K562 (cell line): Measurements from ENCODE around the gene KCNN4. TPM values are rescaled to one million over a fixed set of nuclear protein-coding genes. Genes with fewer than 3 reads are reported as not detected.
A peak's percentile ranks its signal among the peaks of the same experiment; 100 is the strongest.

Experiments
- ATAC-seq: fragments of 200-7000 bp; cut with Tn5 transposase; 3 replicates; pipeline ENCODE4 v1.9.1; 2020; ENCODE audit warnings: moderate library complexity
- BruUV-seq: library from RNA; stranded (reverse); fragments of 400-500 nt; replicated peaks from 2 replicates; lab custom pipeline; 2021; lab: Mats Ljungman, UMichigan
- CTCF ChIA-PET: fragments of 300-600 bp; formaldehyde crosslinking; extraction: SDS; loops from one replicate; lab custom pipeline; 2021; ENCODE audit warnings: low intra/inter-chr PET ratio; lab: Yijun Ruan, JAX
- POLR2A ChIA-PET: fragments of 300-600, 350-650 bp; sonication (Branson Sonifier 250); formaldehyde crosslinking; extraction: SDS; loops from one replicate; lab custom pipeline; 2021; ENCODE audit warnings: antibody characterized with exemption, inconsistent platforms; lab: Yijun Ruan, JAX
- DNase-seq, 4 experiments: peaks; one replicate each; pipeline versions ENCODE4 v3.0.0 to v3.0.0-alpha.2; 2011 to 2018; ENCODE audit warnings: low spot score in 3 of 4, mixed read lengths in 3 of 4; ENCODE audit errors: extremely low read depth in 1 of 4
- FAIRE-seq: peaks from 2 replicates; lab custom pipeline; 2011; peaks lifted over from hg19 to GRCh38; lab: Jason Lieb, UNC
- H2AFZ ChIP-seq: 2 replicates; pipeline ENCODE4 v1.6.0; 2011; ENCODE audit warnings: low read depth, low read length, control low read depth, inconsistent platforms
- H3K27ac ChIP-seq: fragments of 200-600 bp; 3 replicates; pipeline ENCODE4 v1.8.0; 2011; ENCODE audit warnings: low read depth, mild to moderate bottlenecking, control low read depth, inconsistent platforms, low read length, moderate library complexity, mixed read lengths; ENCODE audit errors: extremely low read depth
- H3K27me3 ChIP-seq, 2 experiments: fragments of 300-600 bp in 1 of 2; 2 replicates in 1 of 2; 3 replicates in 1 of 2; pipeline versions ENCODE4 v1.6.0 to v1.8.0; 2011; ENCODE audit warnings: inconsistent platforms in 2 of 2, low read length in 2 of 2, mild to moderate bottlenecking in 1 of 2, mixed read lengths in 1 of 2, moderate library complexity in 1 of 2; ENCODE audit not compliant: control insufficient read depth in 2 of 2, insufficient read depth in 2 of 2
- H3K36me3 ChIP-seq: fragments of 300-600 bp; 3 replicates; pipeline ENCODE4 v1.8.0; 2011; ENCODE audit warnings: mild to moderate bottlenecking, low read length, inconsistent platforms; ENCODE audit not compliant: control insufficient read depth, insufficient read depth
- H3K4me1 ChIP-seq, 2 experiments: fragments of 200-600 bp in 1 of 2; replicated peaks in 1 of 2; 2 replicates in 1 of 2; 3 replicates in 1 of 2; pipeline versions ENCODE4 v1.5.1 to v1.8.0; 2011; ENCODE audit warnings: inconsistent platforms in 2 of 2, low read length in 2 of 2, mild to moderate bottlenecking in 1 of 2, mixed read lengths in 1 of 2, moderate library complexity in 1 of 2; ENCODE audit not compliant: control insufficient read depth in 2 of 2, insufficient read depth in 2 of 2
- H3K4me2 ChIP-seq: 2 replicates; pipeline ENCODE4 v1.6.1; 2011; ENCODE audit warnings: low read length, control low read depth, inconsistent platforms, mixed read lengths; ENCODE audit not compliant: insufficient read depth
- H3K4me3 ChIP-seq: fragments of 200-600 bp; sonication (generic), shearing (Covaris generic); 2 replicates; pipeline ENCODE4 v1.5.1; 2016; ENCODE audit warnings: control low read depth, inconsistent platforms
- H3K79me2 ChIP-seq: fragments of 200-600 bp; 3 replicates; pipeline ENCODE4 v1.8.0; 2011; ENCODE audit warnings: low read length, inconsistent platforms; ENCODE audit not compliant: control insufficient read depth, insufficient read depth
- H3K9ac ChIP-seq, 2 experiments: 2 replicates each; pipeline versions ENCODE4 v1.6.0 to v1.6.1; 2011; ENCODE audit warnings: low read depth in 2 of 2, low read length in 2 of 2, control low read depth in 1 of 2, inconsistent platforms in 1 of 2, mild to moderate bottlenecking in 1 of 2, mixed read lengths in 1 of 2; ENCODE audit not compliant: insufficient read depth in 1 of 2
- H3K9me1 ChIP-seq: one replicate; pipeline ENCODE4 v1.6.0; 2011; ENCODE audit warnings: inconsistent platforms, mild to moderate bottlenecking, low read length, moderate library complexity; ENCODE audit not compliant: control insufficient read depth, insufficient read depth
- H3K9me3 ChIP-seq: replicated peaks from 2 replicates; pipeline ENCODE4 v1.5.1; 2011; ENCODE audit warnings: low read depth, low read length, inconsistent platforms; ENCODE audit not compliant: control insufficient read depth, insufficient read depth
- H4K20me1 ChIP-seq: replicated peaks from 2 replicates; pipeline ENCODE4 v1.6.1; 2011; ENCODE audit warnings: low read length, inconsistent platforms, mixed read lengths; ENCODE audit not compliant: control insufficient read depth, insufficient read depth
- BCLAF1 ChIP-seq, 2 experiments: fragments of 450-650 bp in 1 of 2; IDR thresholded peaks; 2 replicates each; pipeline ENCODE4 v1.6.1; 2011 to 2017; ENCODE audit warnings: low read depth in 2 of 2, antibody characterized with exemption in 1 of 2, borderline replicate concordance in 1 of 2, low read length in 1 of 2, mild to moderate bottlenecking in 1 of 2, mixed read lengths in 1 of 2; ENCODE audit not compliant: control insufficient read depth in 1 of 2
- CTBP1 ChIP-seq: fragments of 450-650 bp; IDR thresholded peaks from 2 replicates; pipeline ENCODE4 v1.6.1; 2016; ENCODE audit warnings: borderline replicate concordance
- DDX20 ChIP-seq: fragments of 450-650 bp; IDR thresholded peaks from 2 replicates; pipeline ENCODE4 v1.6.1; 2016; ENCODE audit warnings: missing genetic modification characterization, low read depth, mild to moderate bottlenecking, missing compliant biosample characterization, moderate library complexity
- DMBX1 ChIP-seq: fragments of 250-450 bp; sonication (Bioruptor Pico); IDR thresholded peaks from 2 replicates; pipeline ENCODE4 v1.8.0; 2022; ENCODE audit warnings: inconsistent platforms, mild to moderate bottlenecking, moderate library complexity, borderline replicate concordance
- GATAD2A ChIP-seq: fragments of 450-650 bp; IDR thresholded peaks from 2 replicates; pipeline ENCODE4 v1.6.1; 2017
- HLTF ChIP-seq: fragments of 450-650 bp; IDR thresholded peaks from 2 replicates; pipeline ENCODE4 v1.6.1; 2016
- IRF1 ChIP-seq: sonication (generic); formaldehyde crosslinking; IDR thresholded peaks from 2 replicates; pipeline ENCODE4 v1.8.0; 2022; ENCODE audit warnings: missing genetic modification reagents, mild to moderate bottlenecking, borderline replicate concordance
- JUND ChIP-seq, 2 experiments: IDR thresholded peaks; 2 replicates in 1 of 2; 3 replicates in 1 of 2; pipeline ENCODE4 v1.6.1; 2011; ENCODE audit warnings: borderline replicate concordance in 2 of 2, low read depth in 2 of 2, low read length in 2 of 2, improper control_type of control experiment in 1 of 2, missing biosample characterization in 1 of 2, missing genetic modification characterization in 1 of 2, missing genetic modification reagents in 1 of 2
- MAFF ChIP-seq: IDR thresholded peaks from 2 replicates; pipeline ENCODE4 v1.6.1; 2012; ENCODE audit warnings: low read length, improper control_type of control experiment
- MAFK ChIP-seq: IDR thresholded peaks from 2 replicates; pipeline ENCODE4 v1.6.1; 2011; ENCODE audit warnings: low read length, improper control_type of control experiment
- NCOA6 ChIP-seq: fragments of 450-650 bp; IDR thresholded peaks from 2 replicates; pipeline ENCODE4 v1.6.1; 2017; ENCODE audit warnings: mild to moderate bottlenecking
- SP1 ChIP-seq: sonication (generic); formaldehyde crosslinking; IDR thresholded peaks from 2 replicates; pipeline ENCODE4 v1.8.1; 2022; ENCODE audit warnings: mild to moderate bottlenecking, missing genetic modification reagents
- ZNF121 ChIP-seq: sonication (generic); formaldehyde crosslinking; conservative IDR thresholded peaks from 2 replicates; pipeline ENCODE4 v1.8.0; 2022; ENCODE audit warnings: missing genetic modification reagents
- ZNF174 ChIP-seq: fragments of 250-450 bp; sonication (Bioruptor Pico); IDR thresholded peaks from 2 replicates; pipeline ENCODE4 v1.4.0; 2020; ENCODE audit warnings: mild to moderate bottlenecking
- ZNF347 ChIP-seq: fragments of 450-650 bp; formaldehyde crosslinking; IDR thresholded peaks from 2 replicates; pipeline ENCODE4 v1.4.0; 2020; ENCODE audit warnings: low read depth, mild to moderate bottlenecking, moderate library complexity
- ZNF384 ChIP-seq: IDR thresholded peaks from 2 replicates; pipeline ENCODE4 v1.6.1; 2012; ENCODE audit warnings: low read depth, low read length, improper control_type of control experiment
- ZNF655 ChIP-seq: fragments of 250-450 bp; sonication (Bioruptor Pico); IDR thresholded peaks from 2 replicates; pipeline ENCODE4 v1.5.0; 2021
- WGBS: fragments of 100-300 bp; shearing (Covaris generic); methylation state at CpG from one replicate; pipeline ENCODE4 v1.1.6; 2016; ENCODE audit warnings: low coverage, mixed read lengths; ENCODE audit not compliant: insufficient coverage; ENCODE audit errors: missing lambda C conversion rate; 5-methylcytosine and 5-hydroxymethylcytosine counted together
- in situ Hi-C: fragments of 300-500 bp; cut with MboI; formaldehyde crosslinking; loops from 4 replicates; pipeline ENCODE4 v1.15.0; 2018; ENCODE audit warnings: inconsistent platforms, mixed read lengths
- intact Hi-C: fragments of 100-400 bp; cut with micrococcal nuclease; formaldehyde crosslinking; loops from 2 replicates; pipeline ENCODE4 v1.14.2; 2022
- polyA plus RNA-seq, 8 experiments: library from polyadenylated mRNA; depleted of rRNA in 4 of 8; stranded (reverse) in 5 of 8; unstranded in 3 of 8; fragments of >200 nt; fragmentation: Nextera tagmentation in 2 of 8; fragmentation: Illumina TruSeq in 1 of 8; extraction: Ambion mirVana in 2 of 8; extraction: Trizol in 1 of 8; gene quantifications; 2 replicates each; pipeline versions ENCODE4 v1.2.1 to v1.2.3, GENCODE V29; 2011 to 2014; ENCODE audit warnings: inconsistent platforms in 1 of 8, missing spikeins in 1 of 8
- total RNA-seq, 7 experiments: library from RNA; depleted of rRNA in 6 of 7; stranded (reverse); fragments of >200 nt in 6 of 7; fragmentation: Illumina TruSeq in 2 of 7; extraction: Trizol in 2 of 7; gene quantifications; 2 replicates each; pipeline versions ENCODE4 v1.2.1 to v1.2.3, GENCODE V29; 2011 to 2021; ENCODE audit warnings: low replicate concordance in 1 of 7

KCNN4 gene
- total and polyA plus RNA-seq, 9 of the 15 experiments (the other 6 are each of a cell fraction or from before 2014, with no cell fraction given) = 0.53 to 37.7 (median 25.9) TPM

- Histone ChIP-seq H3K9me3 (no peaks in the 10 kb centered on the region), H3K27ac (peak overlapping the region; percentile 95), H3K4me2 (peak overlapping the region; percentile 47), H3K9ac (peak overlapping the region; percentile 75 to 83; a peak in 2 of 4 replicates), H3K36me3 (peaks cover 19% of the 10 kb centered on the region), H3K27me3 (no peaks in the 10 kb centered on the region), H2AFZ (peak overlapping the region; percentile 12; the same call in 1 of the 2 replicates), H4K20me1 (no peaks in the 10 kb centered on the region), H3K4me3 (no peak overlapping the region), H3K9me1 (no peaks in the 10 kb centered on the region), H3K4me1 (peaks cover 73 to 82% of the 10 kb centered on the region in 2 experiments), H3K79me2 (peaks cover 87% of the 10 kb centered on the region)
- peak; percentile 2 for ATAC-seq
- ChIA-PET POLR2A (interaction anchor here (1.2 to 9.9 kb wide), 3 partner anchors 10 to 22 kb away, joined by 3 to 71 read pairs (median 31); partner anchors contain the start of gene SMG9), CTCF (no interaction called here)
- FAIRE-seq = peak; percentile 52
- WGBS = 29% methylated on average over 8 of the region's 11 CpGs
- DNase-seq = peak; percentile 54 to 69 (median 63)
- BruUV-seq = no TSS peak
- intact Hi-C loops (no loop called here), in situ Hi-C loops (no loop called here)
- TF ChIP-seq ZNF121 (CRISPR knock-in tag) = no peak
- TF ChIP-seq MAFK = peak; percentile 92
- no peak for TF ChIP-seq ZNF655 (CRISPR knock-in tag)
- no peak for TF ChIP-seq NCOA6
- no peak for TF ChIP-seq IRF1 (CRISPR knock-in tag)
- TF ChIP-seq BCLAF1 (IDR thresholded peaks at IDR 0.05; ENCODE audit: borderline replicate concordance in 1 of 2, control insufficient read depth in 1 of 2, low read depth in 2 of 2, low read length in 1 of 2) = no peak
- no peak for TF ChIP-seq DDX20 (tag)
- no peak for TF ChIP-seq ZNF347 (CRISPR knock-in tag)
- TF ChIP-seq SP1 (CRISPR knock-in tag) = 0 out of 2 replicates have a peak, but pooled peaks have one; percentile 27
- TF ChIP-seq MAFF = peak; percentile 92
- no peak for TF ChIP-seq DMBX1 (CRISPR knock-in tag)
- no peak for TF ChIP-seq ZNF174 (CRISPR knock-in tag)
- TF ChIP-seq GATAD2A = peak; percentile 16; the same call in 1 of the 2 replicates
- no peak for TF ChIP-seq HLTF
- TF ChIP-seq CTBP1 = peak; percentile 47; the same call in 1 of the 2 replicates
- 0 out of 2 replicates have a peak, but pooled peaks have one; percentile 0 for TF ChIP-seq ZNF384
- 0 out of 2 replicates have a peak, but pooled peaks have one; percentile 1 for TF ChIP-seq JUND (IDR thresholded peaks at IDR 0.05; ENCODE audit: borderline replicate concordance, low read depth, low read length)
- no peak; the same call in 2 of the 3 replicates for TF ChIP-seq JUND (tag; IDR thresholded peaks at IDR 0.05; ENCODE audit: borderline replicate concordance, low read depth, low read length)
Observed at GRCh38 chr19:43776286-43776685, 4.5 kb downstream of the KCNN4 start.
